GM23248 (cell line): ENCODE results near the gene IL1A. TPM values are rescaled to one million over a fixed set of nuclear protein-coding genes. Genes with fewer than 3 reads are reported as not detected.

Experiments used
- DNase-seq: peaks from one replicate; pipeline ENCODE4 v3.0.0-alpha.2; 2015
- H2AFZ ChIP-seq: fragments of 200-600 bp; sonication (generic); 2 replicates; pipeline ENCODE4 v1.6.1; 2016; ENCODE audit warnings: antibody characterized with exemption
- H3F3A ChIP-seq: fragments of 200-600 bp; sonication (generic); 2 replicates; pipeline ENCODE4 v1.6.1; 2016; ENCODE audit warnings: mild to moderate bottlenecking, antibody characterized with exemption, mixed run types; ENCODE audit not compliant: insufficient read depth
- H3K27ac ChIP-seq: fragments of 200-600 bp; sonication (generic); 2 replicates; pipeline ENCODE4 v1.5.1; 2016; ENCODE audit warnings: mild to moderate bottlenecking
- H3K27me3 ChIP-seq: fragments of 200-600 bp; sonication (generic); replicated peaks from 2 replicates; pipeline ENCODE4 v1.6.1; 2016; ENCODE audit warnings: mild to moderate bottlenecking; ENCODE audit not compliant: insufficient read depth
- H3K36me3 ChIP-seq: fragments of 200-600 bp; sonication (generic); 2 replicates; pipeline ENCODE4 v1.6.1; 2016; ENCODE audit warnings: low read depth, mild to moderate bottlenecking
- H3K4me1 ChIP-seq: fragments of 200-600 bp; sonication (generic); 2 replicates; pipeline ENCODE4 v1.6.1; 2016; ENCODE audit warnings: mild to moderate bottlenecking; ENCODE audit not compliant: insufficient read depth
- H3K4me2 ChIP-seq: fragments of 200-600 bp; sonication (generic); one replicate; pipeline ENCODE4 v1.6.1; 2016; ENCODE audit warnings: mild to moderate bottlenecking; ENCODE audit not compliant: unreplicated experiment
- H3K4me3 ChIP-seq: fragments of 200-600 bp; sonication (generic); 2 replicates; pipeline ENCODE4 v1.5.1; 2016; ENCODE audit warnings: mild to moderate bottlenecking
- H3K79me2 ChIP-seq: fragments of 200-600 bp; sonication (generic); 2 replicates; pipeline ENCODE4 v1.6.1; 2016; ENCODE audit warnings: mild to moderate bottlenecking; ENCODE audit not compliant: insufficient read depth
- H3K9ac ChIP-seq: fragments of 200-600 bp; sonication (generic); 2 replicates; pipeline ENCODE4 v1.6.1; 2016; ENCODE audit warnings: mild to moderate bottlenecking
- H3K9me2 ChIP-seq: fragments of 200-600 bp; sonication (generic); 2 replicates; pipeline ENCODE4 v1.6.1; 2016; ENCODE audit warnings: mixed run types, mild to moderate bottlenecking, moderate library complexity; ENCODE audit not compliant: insufficient read depth
- H3K9me3 ChIP-seq: fragments of 200-600 bp; sonication (generic); one replicate; pipeline ENCODE4 v1.6.1; 2017; ENCODE audit warnings: low read depth
- H4K20me1 ChIP-seq: fragments of 200-600 bp; sonication (generic); 2 replicates; pipeline ENCODE4 v1.6.0; 2016; ENCODE audit not compliant: insufficient read depth
- EZH2 ChIP-seq: fragments of 200-600 bp; sonication (generic); IDR thresholded peaks from 2 replicates; pipeline ENCODE4 v1.6.1; 2018; ENCODE audit warnings: antibody characterized with exemption, mild to moderate bottlenecking; ENCODE audit not compliant: insufficient read depth, poor library complexity, severe bottlenecking
- EZH2phosphoT487 ChIP-seq: fragments of 200-600 bp; sonication (generic); IDR thresholded peaks from 2 replicates; pipeline ENCODE4 v1.6.1; 2018; ENCODE audit warnings: antibody characterized with exemption, moderate library complexity, mild to moderate bottlenecking, low read depth; ENCODE audit not compliant: insufficient read depth
- WGBS, 2 experiments: methylation state at CpG; one replicate each; pipeline ENCODE4 v1.1.6; 2015 to 2017; ENCODE audit warnings: low lambda C conversion rate in 2 of 2, low coverage in 1 of 2; ENCODE audit errors: missing lambda C conversion rate in 2 of 2; 5-methylcytosine and 5-hydroxymethylcytosine counted together
- in situ Hi-C: fragments of 300-500 bp; cut with MboI; formaldehyde crosslinking; loops from 2 replicates; pipeline ENCODE4 v1.15.0; 2020
- polyA plus RNA-seq: library from polyadenylated mRNA; unstranded; fragments of >200 nt; fragmentation: Nextera tagmentation; extraction: Ambion mirVana; gene quantifications from 2 replicates; pipeline ENCODE4 v1.2.1, GENCODE V29; 2016
- total RNA-seq: library from RNA; depleted of rRNA; stranded (reverse); fragments of >200 nt; shearing (Covaris generic); gene quantifications from 2 replicates; pipeline ENCODE4 v1.2.3, GENCODE V29; 2014

Gene IL1A
- total and polyA plus RNA-seq, 2 experiments from 2014 or later, result 0.54 TPM; not detected in 1

DNA sequence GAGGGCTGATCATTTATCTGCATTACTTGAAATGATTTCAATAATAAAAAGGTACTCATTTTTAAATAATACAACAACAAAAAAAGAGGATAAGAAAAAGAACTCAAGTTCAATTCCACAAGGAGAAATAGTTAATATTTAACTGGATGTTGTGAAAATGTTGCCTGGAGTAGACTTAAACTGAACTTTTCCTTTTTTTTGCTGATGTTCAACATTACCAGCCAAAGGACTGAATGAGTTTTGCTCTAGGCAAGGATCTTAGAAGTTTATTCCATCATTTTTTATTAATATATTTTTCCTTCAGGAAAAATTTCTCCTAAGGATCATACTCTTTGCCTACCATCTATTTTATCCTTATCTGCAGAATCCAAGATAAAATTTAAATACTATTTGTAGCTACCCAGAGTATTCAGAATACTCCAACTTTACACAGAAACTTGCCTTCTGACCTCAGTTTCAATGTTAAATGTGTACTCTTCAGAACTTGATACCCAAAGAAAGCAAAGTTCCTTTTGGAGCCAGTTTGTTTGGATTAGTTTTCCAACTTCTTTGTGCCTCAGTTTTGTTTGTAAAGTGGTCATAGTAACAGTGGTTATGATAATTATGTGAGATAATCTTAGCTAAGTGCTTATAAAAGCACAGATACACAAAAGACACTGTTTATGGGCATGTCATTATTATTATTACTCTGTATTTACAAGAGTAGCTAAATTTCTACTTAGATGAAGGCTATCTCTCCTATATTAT, 32.7 kb downstream of the IL1A start:
- DNase-seq, result no peak
- Histone ChIP-seq H4K20me1 (no peaks in the 10 kb centered on the region), H3F3A (peaks cover 11% of the 10 kb centered on the region; the same call in 1 of the 2 replicates), H3K27me3 (no peaks in the 10 kb centered on the region), H3K4me3 (no peak overlapping the region), H3K9me3 (no peaks in the 10 kb centered on the region), H3K27ac (no peak overlapping the region), H3K9ac (no peak overlapping the region), H3K79me2 (peaks cover 31% of the 10 kb centered on the region), H3K4me1 (no peaks in the 10 kb centered on the region), H3K9me2 (no peaks in the 10 kb centered on the region), H3K36me3 (no peaks in the 10 kb centered on the region; the same call in 1 of the 2 replicates), H3K4me2 (no peak overlapping the region), H2AFZ (peak overlapping the region; percentile 49)
- in situ Hi-C loops, result loop anchor here (5.0 kb wide), 1 partner anchor 191 kb away; no protein-coding TSS in a partner anchor
- TF ChIP-seq EZH2 (no peak), EZH2phosphoT487 (no peak)

DNA sequence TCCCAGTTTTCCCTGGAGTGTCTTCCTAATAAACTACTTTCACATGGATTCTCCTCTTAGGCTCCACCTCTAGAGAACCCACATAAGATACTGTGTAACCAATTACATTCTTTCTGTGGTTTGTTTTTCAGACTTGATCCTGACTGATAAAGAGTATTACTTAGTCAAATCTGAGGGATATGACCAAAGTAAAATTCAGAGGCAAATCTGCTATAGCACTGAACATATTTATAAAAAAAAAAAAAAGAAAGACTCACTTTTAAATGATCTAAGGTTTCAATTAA, 33.8 kb downstream of the IL1A start:
- Histone ChIP-seq H3K9me2 (no peaks in the 10 kb centered on the region), H3F3A (peaks cover 11% of the 10 kb centered on the region; the same call in 1 of the 2 replicates), H3K36me3 (no peaks in the 10 kb centered on the region), H3K9me3 (no peaks in the 10 kb centered on the region), H3K4me1 (no peaks in the 10 kb centered on the region), H3K27ac (peak overlapping the region; percentile 16; the same call in 1 of the 2 replicates), H3K4me2 (no peak overlapping the region), H4K20me1 (no peaks in the 10 kb centered on the region), H2AFZ (peak overlapping the region; percentile 33), H3K4me3 (no peak overlapping the region), H3K79me2 (peaks cover 31% of the 10 kb centered on the region), H3K9ac (no peak overlapping the region), H3K27me3 (no peaks in the 10 kb centered on the region)
- in situ Hi-C loops, result loop anchor here (5.0 kb wide), 1 partner anchor 192 kb away; no protein-coding TSS in a partner anchor
- TF ChIP-seq EZH2 (no peak), EZH2phosphoT487 (no peak)
- DNase-seq, result peak; percentile 27

DNA sequence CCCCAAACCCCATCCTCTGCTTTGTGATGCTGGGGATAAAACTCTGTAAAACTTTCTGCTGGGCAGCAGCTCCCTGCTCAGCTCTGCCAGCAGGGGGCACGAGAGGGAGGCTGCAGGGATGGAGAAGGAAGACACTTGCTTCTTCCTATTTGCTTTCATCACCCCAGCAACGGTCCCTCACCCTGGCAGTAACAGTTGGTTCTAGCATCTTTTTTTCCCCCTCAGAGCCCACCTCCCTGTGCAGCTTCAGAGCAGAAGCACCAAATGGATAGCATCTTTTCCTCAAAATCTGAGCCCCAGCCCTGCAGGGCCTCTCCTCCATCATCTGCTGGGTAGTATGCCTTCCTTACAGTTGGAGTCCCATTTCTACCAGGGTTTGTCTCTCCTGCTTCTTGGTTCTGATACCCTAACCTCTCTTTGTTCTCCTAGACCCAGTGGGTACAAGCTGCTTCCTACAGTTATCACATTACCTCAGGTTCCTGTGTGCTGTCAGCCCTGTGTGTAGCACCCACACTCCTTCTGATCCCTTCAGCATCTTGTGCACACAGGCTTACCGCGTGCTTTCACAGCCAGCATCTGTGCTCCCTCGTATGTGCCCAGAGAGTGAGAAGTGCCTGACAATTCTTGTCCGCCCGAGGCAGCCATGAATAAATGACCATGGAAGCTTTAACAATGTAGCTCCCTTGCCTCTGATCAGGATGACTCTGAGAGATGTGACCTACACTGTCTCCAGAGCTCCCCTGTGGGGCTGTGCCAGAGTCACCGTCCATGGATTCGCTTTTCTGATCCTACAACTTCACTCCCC, 34.3 kb downstream of the IL1A start:
- no peaks in the 10 kb centered on the region for H3K36me3 ChIP-seq
- peaks cover 31% of the 10 kb centered on the region for H3K79me2 ChIP-seq
- H4K20me1 ChIP-seq, result no peaks in the 10 kb centered on the region
- no peaks in the 10 kb centered on the region for H3K9me2 ChIP-seq
- no peaks in the 10 kb centered on the region for H3K27me3 ChIP-seq
- H3K4me2 ChIP-seq, result no peak overlapping the region
- H2AFZ ChIP-seq, result peak overlapping the region; percentile 33
- TF ChIP-seq EZH2 (no peak), EZH2phosphoT487 (no peak)
- WGBS, 2 experiments, result 51 to 58% methylated on average over 9 of the region's 9 CpGs
- DNase-seq, result peak; percentile 81
- H3K4me1 ChIP-seq, result no peaks in the 10 kb centered on the region
- no peak overlapping the region for H3K9ac ChIP-seq
- H3K4me3 ChIP-seq, result no peak overlapping the region
- peaks cover 11% of the 10 kb centered on the region; the same call in 1 of the 2 replicates for H3F3A ChIP-seq
- peak overlapping the region; percentile 16 for H3K27ac ChIP-seq
- in situ Hi-C loops, result loop anchor here (5.0 kb wide), 1 partner anchor 192 kb away; no protein-coding TSS in a partner anchor
- H3K9me3 ChIP-seq, result no peaks in the 10 kb centered on the region

DNA sequence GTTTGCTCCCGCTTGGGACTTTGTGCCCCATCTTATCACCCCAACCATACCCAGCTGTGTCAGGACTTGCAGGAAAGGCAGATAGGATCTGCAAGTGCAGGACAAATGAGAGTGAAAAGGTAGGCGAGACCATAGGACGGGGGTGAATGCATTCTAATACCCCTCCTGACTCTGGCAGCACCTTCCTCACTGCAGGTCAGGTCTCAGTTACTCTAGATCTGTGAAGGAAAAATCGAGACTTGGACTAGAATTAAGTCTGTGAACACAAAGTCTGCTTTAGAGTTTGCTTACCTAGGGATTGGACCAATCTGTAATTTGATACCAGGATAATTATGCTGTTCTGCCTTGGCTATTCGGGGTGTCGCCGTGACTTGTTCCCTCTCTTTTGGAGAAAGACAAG, 43.8 kb downstream of the IL1A start:
- TF ChIP-seq EZH2 (no peak), EZH2phosphoT487 (no peak)
- Histone ChIP-seq H3K79me2 (no peaks in the 10 kb centered on the region), H3K4me2 (no peak overlapping the region), H3K9me3 (no peaks in the 10 kb centered on the region), H4K20me1 (no peaks in the 10 kb centered on the region), H3F3A (no peaks in the 10 kb centered on the region; the same call in 1 of the 2 replicates), H3K36me3 (peaks cover 5% of the 10 kb centered on the region; the same call in 1 of the 2 replicates), H3K9me2 (no peaks in the 10 kb centered on the region), H3K27ac (no peak overlapping the region), H3K4me3 (no peak overlapping the region), H3K27me3 (no peaks in the 10 kb centered on the region), H2AFZ (no peak overlapping the region), H3K9ac (no peak overlapping the region), H3K4me1 (peaks cover 8% of the 10 kb centered on the region)
- WGBS, 2 experiments, result 95 to 96% methylated on average over 7 of the region's 7 CpGs
- in situ Hi-C loops, result no loop called here
- no peak for DNase-seq
